Endothelial cell of umbilical vein (primary cell): ENCODE data around the gene CBLB. TPM values are rescaled to one million over a fixed set of nuclear protein-coding genes. Genes with fewer than 3 reads are reported as not detected.

Source experiments
- BruUV-seq: library from RNA; stranded (reverse); fragments of 400-500 nt; replicated peaks from 2 replicates; lab custom pipeline; 2021; lab: Mats Ljungman, UMichigan
- CTCF ChIA-PET: fragments of 300-600, 350-600 bp; sonication (Branson Sonifier 250); formaldehyde crosslinking; loops from one replicate; lab custom pipeline; 2021; ENCODE audit warnings: antibody characterized with exemption, inconsistent platforms; lab: Charles Lee
- POLR2A ChIA-PET: fragments of 300-600, 350-600 bp; sonication (Branson Sonifier 250); formaldehyde crosslinking; loops from one replicate; lab custom pipeline; 2021; ENCODE audit warnings: antibody characterized with exemption, inconsistent platforms; lab: Charles Lee
- DNase-seq: peaks from one replicate; pipeline ENCODE4 v3.0.0-alpha.2; 2011; ENCODE audit warnings: low read depth, low spot score
- FAIRE-seq: peaks from 2 replicates; lab custom pipeline; 2011; peaks lifted over from hg19 to GRCh38; lab: Jason Lieb, UNC
- H2AFZ ChIP-seq: 2 replicates; pipeline ENCODE4 v1.6.0; 2012; ENCODE audit warnings: low read depth, low read length, control low read depth, inconsistent platforms
- H3K27ac ChIP-seq: 2 replicates; pipeline ENCODE4 v1.5.1; 2011; ENCODE audit warnings: low read depth, mild to moderate bottlenecking, control low read depth, low read length, moderate library complexity; ENCODE audit not compliant: insufficient read depth
- H3K27me3 ChIP-seq, 2 experiments: 2 replicates each; pipeline versions ENCODE4 v1.6.0 to v1.6.1; 2011; ENCODE audit warnings: low read length in 2 of 2, mixed read lengths in 1 of 2; ENCODE audit not compliant: control insufficient read depth in 2 of 2, insufficient read depth in 2 of 2
- H3K36me3 ChIP-seq, 2 experiments: 2 replicates in 1 of 2; 3 replicates in 1 of 2; pipeline ENCODE4 v1.5.1; 2011; ENCODE audit warnings: low read length in 2 of 2, mild to moderate bottlenecking in 1 of 2, moderate library complexity in 1 of 2; ENCODE audit not compliant: control insufficient read depth in 2 of 2, insufficient read depth in 2 of 2; ENCODE audit errors: extremely low read depth in 1 of 2
- H3K4me1 ChIP-seq: 3 replicates; pipeline ENCODE4 v1.5.1; 2011; ENCODE audit warnings: mild to moderate bottlenecking, low read length; ENCODE audit not compliant: control insufficient read depth, insufficient read depth; ENCODE audit errors: extremely low read depth
- H3K4me2 ChIP-seq: 2 replicates; pipeline ENCODE4 v1.6.1; 2011; ENCODE audit warnings: low read length, control low read depth, mixed read lengths; ENCODE audit not compliant: insufficient read depth
- H3K4me3 ChIP-seq, 3 experiments: fragments of 200-600 bp in 1 of 3; sonication (generic), shearing (Covaris generic) in 1 of 3; replicated peaks in 1 of 3; 2 replicates each; pipeline ENCODE4 v1.5.1; 2011 to 2016; ENCODE audit warnings: control low read depth in 3 of 3, low read length in 3 of 3, mild to moderate bottlenecking in 2 of 3, inconsistent platforms in 1 of 3, low read depth in 1 of 3, moderate library complexity in 1 of 3; ENCODE audit not compliant: insufficient read depth in 1 of 3
- H3K79me2 ChIP-seq: 2 replicates; pipeline ENCODE4 v1.6.0; 2012; ENCODE audit warnings: low read length, inconsistent platforms; ENCODE audit not compliant: control insufficient read depth, insufficient read depth
- H3K9ac ChIP-seq: replicated peaks from 2 replicates; pipeline ENCODE3; 2011; ENCODE audit warnings: low read length, control low read depth; ENCODE audit not compliant: insufficient read depth; ENCODE audit errors: extremely low read depth
- H3K9me1 ChIP-seq: replicated peaks from 3 replicates; pipeline ENCODE4 v1.6.0; 2011; ENCODE audit warnings: mild to moderate bottlenecking, low read length; ENCODE audit not compliant: control insufficient read depth, insufficient read depth; ENCODE audit errors: extremely low read depth
- H3K9me3 ChIP-seq: replicated peaks from 2 replicates; pipeline ENCODE4 v1.5.1; 2012; ENCODE audit warnings: low read length, inconsistent platforms; ENCODE audit not compliant: control insufficient read depth, insufficient read depth
- H4K20me1 ChIP-seq: replicated peaks from 2 replicates; pipeline ENCODE3; 2011; ENCODE audit warnings: mild to moderate bottlenecking, low read length; ENCODE audit not compliant: control insufficient read depth, insufficient read depth; ENCODE audit errors: extremely low read depth
- CTCF ChIP-seq, 2 donors: IDR thresholded peaks; 1 replicate in 1 of 2; 2 replicates in 1 of 2; pipeline ENCODE4 v1.5.1; 2011; ENCODE audit warnings: low read length in 2 of 2, mild to moderate bottlenecking in 2 of 2, moderate library complexity in 2 of 2, control low read depth in 1 of 2, inconsistent platforms in 1 of 2, low read depth in 1 of 2; ENCODE audit not compliant: insufficient read depth in 1 of 2; ENCODE audit errors: extremely low read depth in 1 of 2
- EZH2 ChIP-seq: IDR thresholded peaks from 2 replicates; pipeline ENCODE4 v1.6.1; 2012; ENCODE audit warnings: borderline replicate concordance, low read depth, mild to moderate bottlenecking, moderate library complexity, low read length, inconsistent platforms; ENCODE audit not compliant: severe bottlenecking
- FOS ChIP-seq: IDR thresholded peaks from 2 replicates; pipeline ENCODE4 v1.6.1; 2011; ENCODE audit warnings: mild to moderate bottlenecking, low read length, moderate library complexity, borderline replicate concordance; ENCODE audit not compliant: insufficient read depth
- GATA2 ChIP-seq: IDR thresholded peaks from 2 replicates; pipeline ENCODE4 v1.7.0; 2011; ENCODE audit warnings: low read depth, mild to moderate bottlenecking, moderate library complexity, mixed read lengths, low read length; ENCODE audit not compliant: insufficient read length, insufficient read depth
- JUN ChIP-seq: IDR thresholded peaks from 2 replicates; pipeline ENCODE4 v1.6.1; 2011; ENCODE audit warnings: borderline replicate concordance, low read depth; ENCODE audit not compliant: insufficient read length, insufficient read depth
- POLR2A ChIP-seq: IDR thresholded peaks from 2 replicates; pipeline ENCODE4 v1.6.1; 2012; ENCODE audit warnings: low read depth, mild to moderate bottlenecking, control low read depth, low read length
- dilution Hi-C: fragments of 300-500 bp; cut with MboI; formaldehyde crosslinking; loops from one replicate; pipeline ENCODE4 v1.15.0; 2019; ENCODE audit warnings: low sequenced_read_pairs; ENCODE audit not compliant: extremely low pct_ligation_motif_present
- intact Hi-C: fragments of 100-400 bp; cut with micrococcal nuclease; formaldehyde crosslinking; loops from one replicate; pipeline ENCODE4 v1.10.0; 2022
- polyA plus RNA-seq, 4 experiments: library from polyadenylated mRNA; depleted of rRNA in 3 of 4; stranded (reverse) in 3 of 4; unstranded in 1 of 4; fragments of >200 nt; gene quantifications; 2 replicates each; pipeline versions ENCODE4 v1.2.1 to v1.2.3, GENCODE V29; 2011 to 2012; ENCODE audit warnings: missing spikeins in 1 of 4
- total RNA-seq: library from RNA; stranded (reverse); gene quantifications from 2 replicates; pipeline ENCODE4 v1.2.3, GENCODE V29; 2021

CBLB gene
- total and polyA plus RNA-seq, 2 donors (not counting 3 experiments of a cell fraction or from before 2014, with no cell fraction given), result 17.8 to 39.6 TPM

DNA sequence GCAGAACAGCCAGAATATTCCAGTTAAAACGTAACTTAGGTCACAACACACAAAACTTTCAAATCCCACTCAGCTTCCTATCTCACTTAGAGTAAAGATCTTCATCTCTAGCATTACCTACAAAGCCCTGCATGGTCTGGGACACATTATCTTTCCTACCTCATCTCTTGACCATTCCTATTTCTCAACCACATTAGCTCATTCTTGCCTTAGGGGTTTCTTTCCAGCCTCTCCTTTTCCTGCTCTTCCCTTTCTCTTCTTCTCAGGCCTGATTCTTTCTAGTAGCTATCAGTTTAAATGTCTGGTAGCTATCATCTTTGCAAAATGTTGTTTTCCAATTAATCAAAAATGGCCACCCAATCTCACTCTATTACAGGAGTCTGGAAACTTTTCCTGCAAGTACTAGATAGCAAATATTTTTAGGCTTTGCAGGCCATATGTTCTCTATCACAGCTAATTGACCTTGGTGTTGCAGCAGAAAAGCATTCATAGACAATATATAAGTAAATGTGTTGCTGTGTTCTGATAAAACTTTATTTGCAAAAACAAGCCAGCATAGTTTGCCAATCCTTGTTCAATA is 15.1 kb upstream of the CBLB start:
- intact Hi-C loops (no loop called here), dilution Hi-C loops (no loop called here)
- Histone ChIP-seq H3K9me1 (no peaks in the 10 kb centered on the region), H3K9ac (no peak overlapping the region), H3K79me2 (no peaks in the 10 kb centered on the region), H3K4me1 (peaks cover 9% of the 10 kb centered on the region), H2AFZ (peak overlapping the region; percentile 16), H3K27me3 (no peaks in the 10 kb centered on the region), H3K27ac (no peak overlapping the region), H3K4me2 (no peak overlapping the region), H4K20me1 (no peaks in the 10 kb centered on the region), H3K9me3 (no peaks in the 10 kb centered on the region), H3K36me3 (no peaks in the 10 kb centered on the region), H3K4me3 (no peak overlapping the region)
- no peak for TF ChIP-seq EZH2
- no peak for TF ChIP-seq JUN
- no peak for TF ChIP-seq CTCF (IDR thresholded peaks at IDR 0.05; ENCODE audit: extremely low read depth in 1 of 2, insufficient read depth in 1 of 2, low read depth in 1 of 2, low read length in 2 of 2)
- TF ChIP-seq POLR2A, result no peak
- no peak for TF ChIP-seq FOS
- no peak for TF ChIP-seq GATA2
- DNase-seq (no peak), FAIRE-seq (no peak)
- POLR2A ChIA-PET, result no interaction called here
- CTCF ChIA-PET, result no interaction called here
- BruUV-seq, result no TSS peak
